GM19043 (cell line): ENCODE results near the gene ACO2.
"Not testable (repeated sequence)": the region's sequence is repeated elsewhere in the genome, so short reads cannot be mapped to it uniquely, and the experiment has no call there.

Experiments
- ATAC-seq: cut with Tn5 transposase; IDR thresholded peaks from one replicate; pipeline ENCODE4 v1.9.1; 2021; ENCODE audit warnings: low read depth; ENCODE audit not compliant: unreplicated experiment

Gene ACO2

GRCh38 chr22:41535244-41535643 lies 66.3 kb downstream of the ACO2 start:
- ATAC-seq: no peak

GRCh38 chr22:41537203-41537602 lies 68.3 kb downstream of the ACO2 start:
- ATAC-seq: no peak

- ATAC-seq: no peak
Measured at GRCh38 chr22:41538583-41538982, 69.7 kb downstream of the ACO2 start.

- ATAC-seq: no peak
Measured at GRCh38 chr22:41539146-41540005, 70.5 kb downstream of the ACO2 start.

GRCh38 chr22:41540006-41540315 lies 71.0 kb downstream of the ACO2 start:
- no peak for ATAC-seq

- no peak for ATAC-seq
Measured at GRCh38 chr22:41540365-41540764, 71.4 kb downstream of the ACO2 start.

- no peak for ATAC-seq
Measured at GRCh38 chr22:41541484-41541883, 72.6 kb downstream of the ACO2 start.

GRCh38 chr22:41542224-41542623 lies 73.3 kb downstream of the ACO2 start:
- no peak for ATAC-seq

GRCh38 chr22:41543854-41544670 lies 75.1 kb downstream of the ACO2 start, which contains the start of gene POLR3H:
Gene POLR3H, minus strand, starts transcription at chr22:41544470. Its CDS starts 369 bp downstream, at chr22:41544101.
- peak; percentile 91 for ATAC-seq

- ATAC-seq: no peak
Measured at GRCh38 chr22:41544671-41545476, 76.0 kb downstream of the ACO2 start.

GRCh38 chr22:41548830-41549211 lies 79.9 kb downstream of the ACO2 start:
- no peak for ATAC-seq

- no peak for ATAC-seq
Measured at GRCh38 chr22:41550952-41551491, 82.1 kb downstream of the ACO2 start.

GRCh38 chr22:41551877-41552582 lies 83.1 kb downstream of the ACO2 start:
- no peak for ATAC-seq

GRCh38 chr22:41555325-41555982 lies 86.5 kb downstream of the ACO2 start:
- ATAC-seq: no peak

GRCh38 chr22:41556561-41556960 lies 87.6 kb downstream of the ACO2 start:
- ATAC-seq: no peak

GRCh38 chr22:41557401-41558240 lies 88.7 kb downstream of the ACO2 start:
- no peak for ATAC-seq

- not testable (repeated sequence) for ATAC-seq
Measured at GRCh38 chr22:41558241-41558630, 89.3 kb downstream of the ACO2 start.

GRCh38 chr22:41560095-41560471 lies 91.2 kb downstream of the ACO2 start:
- ATAC-seq: no peak

GRCh38 chr22:41561335-41561734 lies 92.4 kb downstream of the ACO2 start:
- ATAC-seq: no peak
